Right lobe of liver (tissue), 6 donors: Measurements from ENCODE around the gene ATP6V1A. TPM values are rescaled to one million over a fixed set of nuclear protein-coding genes. Genes with fewer than 3 reads are reported as not detected.

ENCODE experiments used
- ATAC-seq, 4 donors: fragments of 200-7000 bp; cut with Tn5 transposase; one replicate each; pipeline ENCODE4 v1.9.1; 2020; ENCODE audit warnings: mild to moderate bottlenecking in 4 of 4, moderate library complexity in 4 of 4
- DNase-seq, 3 donors: peaks; one replicate each; pipeline ENCODE4 v3.0.0-alpha.2; 2020
- H3K27ac ChIP-seq, 3 donors: fragments of 200-600 bp; one replicate each; pipeline ENCODE4 v1.8.0; 2022
- H3K27me3 ChIP-seq, 2 donors: fragments of 200-600 bp; one replicate each; pipeline ENCODE4 v1.8.0; 2022
- H3K36me3 ChIP-seq, 4 donors: fragments of 200-600 bp; sonication (generic) in 1 of 4; one replicate each; pipeline versions ENCODE4 v1.5.1 to v1.8.0; 2017 to 2022; ENCODE audit warnings: control low read depth in 1 of 4
- H3K4me1 ChIP-seq, 4 donors: fragments of 200-600 bp; sonication (generic) in 1 of 4; one replicate each; pipeline versions ENCODE4 v1.5.1 to v1.8.0; 2017 to 2022; ENCODE audit warnings: control low read depth in 1 of 4
- H3K4me3 ChIP-seq, 3 donors: fragments of 200-600 bp; one replicate each; pipeline ENCODE4 v1.8.0; 2022
- H3K9me3 ChIP-seq, 4 donors: fragments of 200-600 bp; sonication (generic) in 1 of 4; one replicate each; pipeline versions ENCODE4 v1.5.1 to v1.8.0; 2017 to 2022; ENCODE audit warnings: control low read depth in 1 of 4
- POLR2A ChIP-seq: fragments of 450-650 bp; IDR thresholded peaks from one replicate; pipeline ENCODE4 v1.6.1; 2017; ENCODE audit warnings: antibody characterized with exemption, mild to moderate bottlenecking
- WGBS: methylation state at CpG from one replicate; pipeline ENCODE4 v1.1.6; 2018; ENCODE audit warnings: low coverage, low lambda C conversion rate; ENCODE audit not compliant: insufficient coverage; ENCODE audit errors: missing lambda C conversion rate; 5-methylcytosine and 5-hydroxymethylcytosine counted together
- intact Hi-C, 2 donors: fragments of 100-400 bp; cut with DNase I; formaldehyde crosslinking; loops; one replicate each; pipeline versions ENCODE4 v1.11.2 to v1.14.1; 2022
- total RNA-seq, 6 experiments: library from RNA; depleted of rRNA in 2 of 6; stranded (reverse); fragments of >200 nt in 2 of 6; fragmentation: NEBNext Ultra II Directional in 3 of 6; extraction: Animal tissue kit (Norgen Biotek cat#: 25700) in 3 of 6; gene quantifications; one replicate each; pipeline versions ENCODE4 v1.1.0 to v1.2.4, GENCODE V29; 2016 to 2023
- TF ChIP-seq, protein P1 (sequence below), 4 donors: fragments of 200-600 bp in 3 of 4; fragments of 450-650 bp in 1 of 4; IDR thresholded peaks; one replicate each; pipeline versions ENCODE4 v1.5.1 to v1.8.0; 2016 to 2022; ENCODE audit warnings: antibody characterized with exemption in 4 of 4, mild to moderate bottlenecking in 2 of 4
- donor health status: DM: no; HTN: yes; CAD: no.
- donor health status: DM: no; HTN: no; CAD: no.
- donor health status: DM: no; HTN: no; CAD: no.
- donor health status: DM: no; HTN: yes; CAD: no.
- donor health status: DM: no; HTN: yes; CAD: no.

The ATP6V1A gene
- total RNA-seq, 6 experiments from 2014 or later = 39.6 to 52.7 (median 47.7) TPM

DNA sequence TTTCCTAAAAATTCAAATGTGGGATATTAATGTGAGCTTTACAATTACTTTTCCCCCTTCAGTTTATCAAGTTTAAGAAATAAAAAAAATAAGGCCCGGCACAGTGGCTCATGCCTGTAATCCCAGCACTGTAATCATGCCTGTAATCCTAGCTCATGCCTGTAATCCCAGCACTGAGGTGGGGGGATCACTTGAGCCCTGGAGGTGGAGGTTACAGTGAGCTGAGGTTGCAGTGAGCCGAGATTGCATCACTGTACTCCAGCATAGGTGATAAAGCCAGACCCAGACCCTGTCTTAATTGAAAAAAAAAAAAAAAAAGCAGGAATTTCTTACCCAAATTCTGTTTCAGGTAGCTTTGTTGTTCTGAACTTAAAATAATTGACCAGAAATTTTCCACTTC, 17.9 kb downstream of the ATP6V1A start:
- H3K9me3 ChIP-seq = no peaks in the 10 kb centered on the region
- intact Hi-C loops = no loop called here
- H3K4me3 ChIP-seq = no peak overlapping the region
- H3K4me1 ChIP-seq = peaks cover 0 to 6% (median 0%) of the 10 kb centered on the region in 4 donors
- no peak for TF ChIP-seq POLR2A
- TF ChIP-seq, protein P1, sequence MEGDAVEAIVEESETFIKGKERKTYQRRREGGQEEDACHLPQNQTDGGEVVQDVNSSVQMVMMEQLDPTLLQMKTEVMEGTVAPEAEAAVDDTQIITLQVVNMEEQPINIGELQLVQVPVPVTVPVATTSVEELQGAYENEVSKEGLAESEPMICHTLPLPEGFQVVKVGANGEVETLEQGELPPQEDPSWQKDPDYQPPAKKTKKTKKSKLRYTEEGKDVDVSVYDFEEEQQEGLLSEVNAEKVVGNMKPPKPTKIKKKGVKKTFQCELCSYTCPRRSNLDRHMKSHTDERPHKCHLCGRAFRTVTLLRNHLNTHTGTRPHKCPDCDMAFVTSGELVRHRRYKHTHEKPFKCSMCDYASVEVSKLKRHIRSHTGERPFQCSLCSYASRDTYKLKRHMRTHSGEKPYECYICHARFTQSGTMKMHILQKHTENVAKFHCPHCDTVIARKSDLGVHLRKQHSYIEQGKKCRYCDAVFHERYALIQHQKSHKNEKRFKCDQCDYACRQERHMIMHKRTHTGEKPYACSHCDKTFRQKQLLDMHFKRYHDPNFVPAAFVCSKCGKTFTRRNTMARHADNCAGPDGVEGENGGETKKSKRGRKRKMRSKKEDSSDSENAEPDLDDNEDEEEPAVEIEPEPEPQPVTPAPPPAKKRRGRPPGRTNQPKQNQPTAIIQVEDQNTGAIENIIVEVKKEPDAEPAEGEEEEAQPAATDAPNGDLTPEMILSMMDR (IDR thresholded peaks at IDR 0.05) = no peak
- DNase-seq = no peak
- WGBS = 88% methylated on average over 2 of the region's 2 CpGs
- no peaks in the 10 kb centered on the region for H3K36me3 ChIP-seq
- H3K27me3 ChIP-seq = no peaks in the 10 kb centered on the region
- no peak for ATAC-seq
- H3K27ac ChIP-seq = no peak overlapping the region

DNA sequence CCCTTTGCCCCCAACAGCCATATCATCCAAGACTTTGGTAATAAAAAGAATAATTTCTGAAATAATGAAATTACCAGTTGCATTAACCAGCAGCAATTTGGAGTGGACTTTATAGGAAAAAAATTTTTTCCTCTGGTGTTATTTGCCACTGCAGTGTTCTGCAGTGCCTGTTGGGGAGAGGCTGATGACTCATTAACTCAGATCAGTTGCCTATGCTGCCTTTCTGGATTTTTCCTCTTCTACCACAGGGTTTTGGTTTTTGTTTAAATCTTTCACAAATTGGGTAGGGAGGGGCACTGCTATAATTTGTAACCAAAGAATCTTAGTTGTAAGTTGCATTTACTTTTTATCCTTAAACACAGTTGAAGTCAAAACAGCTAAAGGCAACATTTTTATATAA, 22.7 kb downstream of the ATP6V1A start:
- ATAC-seq = peak; percentile 60 to 96 (median 76)
- H3K27ac ChIP-seq = no peak overlapping the region
- no peak overlapping the region for H3K4me3 ChIP-seq
- no peaks in the 10 kb centered on the region for H3K27me3 ChIP-seq
- intact Hi-C loops = no loop called here
- no peak for DNase-seq
- H3K36me3 ChIP-seq = no peaks in the 10 kb centered on the region
- no peaks in the 10 kb centered on the region for H3K9me3 ChIP-seq
- peaks cover 0 to 6% (median 0%) of the 10 kb centered on the region in 4 donors for H3K4me1 ChIP-seq
- TF ChIP-seq, protein P1 (IDR thresholded peaks at IDR 0.05) = peak in 1 of 4 donors; percentile 18
- no peak for TF ChIP-seq POLR2A

DNA sequence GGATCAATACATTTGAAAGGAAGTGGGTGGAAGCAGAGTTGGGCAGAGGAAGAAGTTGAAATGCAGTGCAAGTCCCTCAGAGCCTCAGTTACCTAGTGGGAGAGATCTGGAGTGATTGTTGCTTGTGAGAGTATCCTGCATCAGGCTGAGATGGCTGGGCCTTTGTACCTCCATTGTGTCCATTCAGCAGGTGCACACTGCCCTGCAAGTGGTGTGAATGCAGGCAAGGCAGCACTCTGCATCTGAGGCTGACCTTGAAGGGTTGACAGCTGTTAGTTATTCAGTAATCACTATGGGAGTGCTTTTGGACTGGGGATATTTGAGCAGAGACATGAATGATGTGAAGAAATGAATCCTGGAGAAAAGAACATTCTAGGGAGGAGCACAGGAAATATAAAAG, 25.2 kb downstream of the ATP6V1A start:
- no peak overlapping the region for H3K4me3 ChIP-seq
- no peaks in the 10 kb centered on the region for H3K27me3 ChIP-seq
- no peaks in the 10 kb centered on the region for H3K9me3 ChIP-seq
- DNase-seq (no peak), ATAC-seq (no peak)
- no peak overlapping the region for H3K27ac ChIP-seq
- intact Hi-C loops = no loop called here
- no peak for TF ChIP-seq POLR2A
- TF ChIP-seq, protein P1 (IDR thresholded peaks at IDR 0.05) = no peak
- peaks cover 0 to 6% (median 0%) of the 10 kb centered on the region in 4 donors for H3K4me1 ChIP-seq
- H3K36me3 ChIP-seq = no peaks in the 10 kb centered on the region

DNA sequence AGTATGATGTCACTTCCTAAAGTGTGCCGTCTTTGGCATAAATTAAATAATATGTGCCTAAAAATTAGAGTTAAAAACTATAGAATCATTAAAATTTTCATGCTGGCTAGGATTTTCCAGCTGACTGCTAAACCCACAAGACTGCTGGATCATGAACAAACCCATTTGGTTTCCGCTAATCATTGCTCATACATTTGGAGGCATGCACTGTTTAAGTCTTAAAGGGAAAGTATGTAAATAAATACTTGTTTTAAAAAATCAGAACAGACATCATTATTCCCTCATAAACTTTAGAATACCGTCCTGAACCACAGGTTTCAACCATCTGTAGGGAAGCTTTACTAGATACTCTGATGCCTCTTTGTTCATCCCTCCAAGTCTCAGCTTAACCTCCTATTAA, 26.5 kb downstream of the ATP6V1A start:
- no peak overlapping the region for H3K27ac ChIP-seq
- no peaks in the 10 kb centered on the region for H3K27me3 ChIP-seq
- no peaks in the 10 kb centered on the region for H3K4me1 ChIP-seq
- H3K9me3 ChIP-seq = no peaks in the 10 kb centered on the region
- no peak overlapping the region for H3K4me3 ChIP-seq
- TF ChIP-seq, protein P1 (IDR thresholded peaks at IDR 0.05) = no peak
- no peak for TF ChIP-seq POLR2A
- ATAC-seq = no peak
- WGBS = 73% methylated on average over 3 of the region's 3 CpGs
- intact Hi-C loops = no loop called here
- DNase-seq = no peak
- no peaks in the 10 kb centered on the region for H3K36me3 ChIP-seq

DNA sequence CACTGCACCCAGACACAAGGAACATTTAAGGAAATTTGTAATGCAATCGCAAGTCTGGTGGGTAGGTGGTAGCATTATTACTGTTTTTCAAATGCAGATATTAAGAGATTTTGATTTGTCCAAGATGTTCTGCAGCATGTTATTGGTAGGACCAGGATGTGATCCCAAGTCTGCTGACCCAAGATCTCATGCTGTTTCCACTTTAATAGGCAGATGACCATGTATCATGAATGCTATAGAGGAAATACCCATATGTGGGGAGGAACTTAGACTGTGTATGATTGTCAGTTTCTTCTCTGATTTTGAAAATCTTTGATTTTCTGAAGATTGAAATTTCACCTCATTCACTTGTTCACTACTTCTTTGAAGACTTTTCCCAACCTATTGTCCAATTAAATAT, 28.7 kb downstream of the ATP6V1A start:
- Histone ChIP-seq H3K9me3 (no peaks in the 10 kb centered on the region), H3K27me3 (no peaks in the 10 kb centered on the region), H3K4me3 (no peak overlapping the region), H3K27ac (no peak overlapping the region), H3K36me3 (no peaks in the 10 kb centered on the region), H3K4me1 (no peaks in the 10 kb centered on the region)
- intact Hi-C loops = no loop called here
- no peak for DNase-seq
- no peak for TF ChIP-seq POLR2A
- TF ChIP-seq, protein P1 (IDR thresholded peaks at IDR 0.05) = no peak
- no peak for ATAC-seq
- 86% methylated on average over 1 of the region's 1 CpG for WGBS
